Glutamatergic neuron (in vitro differentiated cells): ENCODE measurements around the gene STAT5A. TPM values are rescaled to one million over a fixed set of nuclear protein-coding genes. Genes with fewer than 3 reads are reported as not detected.

ENCODE experiments used
- DNase-seq: peaks from one replicate; pipeline ENCODE4 v3.0.0; 2022
- H3K27ac Mint-ChIP-seq: one replicate; pipeline ENCODE4 v1.8.0; 2020; ENCODE audit warnings: mild to moderate bottlenecking, mixed read lengths, inconsistent platforms; ENCODE audit not compliant: unreplicated experiment
- H3K27me3 Mint-ChIP-seq: one replicate; pipeline ENCODE4 v1.8.0; 2020; ENCODE audit warnings: mild to moderate bottlenecking, moderate library complexity, mixed read lengths, inconsistent platforms; ENCODE audit not compliant: unreplicated experiment
- H3K36me3 Mint-ChIP-seq: one replicate; pipeline ENCODE4 v1.8.0; 2020; ENCODE audit warnings: mild to moderate bottlenecking, mixed read lengths, inconsistent platforms; ENCODE audit not compliant: unreplicated experiment
- H3K4me1 Mint-ChIP-seq: one replicate; pipeline ENCODE4 v1.8.0; 2020; ENCODE audit warnings: mild to moderate bottlenecking, low read depth, mixed read lengths, inconsistent platforms; ENCODE audit not compliant: unreplicated experiment
- H3K4me3 Mint-ChIP-seq: one replicate; pipeline ENCODE4 v1.8.0; 2020; ENCODE audit warnings: mild to moderate bottlenecking, mixed read lengths, inconsistent platforms; ENCODE audit not compliant: unreplicated experiment
- H3K9me3 Mint-ChIP-seq: one replicate; pipeline ENCODE4 v1.8.0; 2020; ENCODE audit warnings: mild to moderate bottlenecking, moderate library complexity, mixed read lengths, inconsistent platforms; ENCODE audit not compliant: unreplicated experiment
- CTCF ChIP-seq: fragments of 200-600 bp; sonication (generic); IDR thresholded peaks from one replicate; pipeline ENCODE4 v1.5.0; 2021; ENCODE audit not compliant: partially characterized antibody, unreplicated experiment
- total RNA-seq: library from RNA; stranded (reverse); fragmentation: NEBNext Ultra II Directional; extraction: Animal tissue kit (Norgen Biotek cat#: 25700); gene quantifications from one replicate; pipeline ENCODE4 v1.2.1, GENCODE V29; 2021; ENCODE audit not compliant: unreplicated experiment

The STAT5A gene
- total RNA-seq, 1 donor from 2014 or later: 3.4 TPM

- no peak for TF ChIP-seq CTCF
- H3K27me3 Mint-ChIP-seq: peaks cover 5% of the 10 kb centered on the region
- no peak overlapping the region for H3K27ac Mint-ChIP-seq
- DNase-seq: no peak
- H3K36me3 Mint-ChIP-seq: no peaks in the 10 kb centered on the region
- no peak overlapping the region for H3K4me3 Mint-ChIP-seq
- H3K4me1 Mint-ChIP-seq: peaks cover 26% of the 10 kb centered on the region
- no peaks in the 10 kb centered on the region for H3K9me3 Mint-ChIP-seq
Observed at GRCh38 chr17:42306385-42306667, 18.0 kb downstream of the STAT5A start.

DNA sequence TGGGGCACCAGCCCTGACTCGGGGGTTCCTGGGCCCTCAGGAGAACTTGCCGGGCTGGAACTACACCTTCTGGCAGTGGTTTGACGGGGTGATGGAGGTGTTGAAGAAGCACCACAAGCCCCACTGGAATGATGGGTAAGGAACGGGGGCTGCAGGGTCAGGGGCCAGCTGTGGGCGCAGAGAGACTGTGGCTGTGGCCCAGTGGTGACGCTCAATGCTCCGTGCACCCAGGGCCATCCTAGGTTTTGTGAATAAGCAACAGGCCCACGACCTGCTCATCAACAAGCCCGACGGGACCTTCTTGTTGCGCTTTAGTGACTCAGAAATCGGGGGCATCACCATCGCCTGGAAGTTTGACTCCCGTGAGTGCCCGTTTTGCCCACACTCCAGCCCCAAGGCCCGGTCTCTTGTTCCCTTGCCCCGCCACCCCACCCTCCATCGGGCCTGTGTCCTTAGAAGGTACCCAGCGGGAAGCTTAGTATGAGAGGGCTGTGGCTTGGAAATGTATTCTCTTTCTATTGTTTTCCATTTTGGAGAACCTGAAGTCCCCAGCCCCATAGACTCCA is 19.1 kb downstream of the STAT5A start:
- Mint-ChIP-seq H3K4me1 (peaks cover 24% of the 10 kb centered on the region), H3K27me3 (peaks cover 6% of the 10 kb centered on the region), H3K36me3 (no peaks in the 10 kb centered on the region), H3K9me3 (no peaks in the 10 kb centered on the region), H3K4me3 (no peak overlapping the region), H3K27ac (no peak overlapping the region)
- TF ChIP-seq CTCF: no peak
- no peak for DNase-seq

DNA sequence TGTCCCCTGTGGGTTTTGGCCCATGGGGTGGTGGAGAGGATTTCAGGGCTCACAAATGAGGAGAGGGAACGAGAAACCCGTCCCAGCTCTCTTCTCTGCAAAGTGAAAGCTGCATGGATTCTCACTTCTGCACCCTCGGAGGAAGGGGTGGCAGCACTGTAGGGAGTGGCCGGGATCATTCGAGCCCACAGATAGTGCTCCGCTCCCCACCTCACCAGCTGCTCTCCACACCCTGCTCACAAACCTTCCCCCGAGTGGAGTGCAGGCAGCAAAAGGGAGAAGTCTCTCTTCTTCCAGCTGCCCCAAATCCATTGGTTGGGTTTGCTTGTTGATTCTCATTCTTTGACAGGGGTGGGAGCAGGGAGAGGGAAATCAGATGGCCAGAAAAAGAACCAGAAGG is 20.1 kb downstream of the STAT5A start:
- Mint-ChIP-seq H3K36me3 (no peaks in the 10 kb centered on the region), H3K9me3 (no peaks in the 10 kb centered on the region), H3K4me3 (no peak overlapping the region), H3K4me1 (peaks cover 24% of the 10 kb centered on the region), H3K27me3 (peaks cover 6% of the 10 kb centered on the region), H3K27ac (no peak overlapping the region)
- TF ChIP-seq CTCF: no peak
- DNase-seq: no peak

GRCh38 chr17:42309142-42309541 is 20.8 kb downstream of the STAT5A start:
- peaks cover 6% of the 10 kb centered on the region for H3K27me3 Mint-ChIP-seq
- H3K9me3 Mint-ChIP-seq: no peaks in the 10 kb centered on the region
- peaks cover 24% of the 10 kb centered on the region for H3K4me1 Mint-ChIP-seq
- no peaks in the 10 kb centered on the region for H3K36me3 Mint-ChIP-seq
- H3K4me3 Mint-ChIP-seq: no peak overlapping the region
- no peak overlapping the region for H3K27ac Mint-ChIP-seq
- no peak for DNase-seq
- no peak for TF ChIP-seq CTCF

DNA sequence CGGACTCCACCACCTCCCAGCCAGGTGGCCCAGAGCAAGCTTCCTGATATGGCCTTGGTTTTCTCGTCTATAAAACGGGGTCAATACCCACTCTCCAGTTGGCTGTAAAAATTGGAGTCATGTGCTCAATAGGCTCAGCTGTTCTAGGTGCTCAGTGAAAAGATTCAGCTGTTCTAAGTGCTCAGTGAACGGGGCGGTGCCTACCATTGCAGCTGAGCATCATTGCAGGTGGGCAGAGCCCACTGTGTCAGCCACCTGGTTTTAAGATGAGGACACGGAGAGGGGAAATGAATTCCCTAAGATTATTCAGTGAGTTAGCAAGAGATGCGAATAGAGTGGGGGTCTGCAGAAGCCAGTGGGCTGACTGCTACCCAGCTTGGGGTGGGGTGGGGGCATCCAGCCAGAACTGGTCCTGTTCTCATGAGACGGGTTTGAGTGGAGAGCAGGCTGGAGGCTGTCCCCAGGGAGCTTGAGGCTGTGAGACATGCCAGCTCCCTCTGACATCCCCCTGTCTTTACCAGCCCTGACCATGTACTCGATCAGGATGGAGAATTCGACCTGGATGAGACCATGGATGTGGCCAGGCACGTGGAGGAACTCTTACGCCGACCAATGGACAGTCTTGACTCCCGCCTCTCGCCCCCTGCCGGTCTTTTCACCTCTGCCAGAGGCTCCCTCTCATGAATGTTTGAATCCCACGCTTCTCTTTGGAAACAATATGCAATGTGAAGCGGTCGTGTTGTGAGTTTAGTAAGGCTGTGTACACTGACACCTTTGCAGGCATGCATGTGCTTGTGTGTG is 21.9 kb downstream of the STAT5A start:
- H3K4me3 Mint-ChIP-seq: no peak overlapping the region
- H3K4me1 Mint-ChIP-seq: peaks cover 24% of the 10 kb centered on the region
- no peaks in the 10 kb centered on the region for H3K36me3 Mint-ChIP-seq
- H3K27me3 Mint-ChIP-seq: peaks cover 6% of the 10 kb centered on the region
- no peak for DNase-seq
- no peaks in the 10 kb centered on the region for H3K9me3 Mint-ChIP-seq
- no peak for TF ChIP-seq CTCF
- no peak overlapping the region for H3K27ac Mint-ChIP-seq
